Immature natural killer cell (primary cell): Measurements from ENCODE around the gene MPP2. TPM values are rescaled to one million over a fixed set of nuclear protein-coding genes. Genes with fewer than 3 reads are reported as not detected.
A peak's percentile ranks its signal among the peaks of the same experiment; 100 is the strongest.
"Not testable (repeated sequence)": the region's sequence is repeated elsewhere in the genome, so short reads cannot be mapped to it uniquely, and the experiment has no call there.

ENCODE experiments used
- DNase-seq, 3 donors: peaks; one replicate each; pipeline ENCODE4 v3.0.0; 2022; ENCODE audit warnings: mixed read lengths in 1 of 3
- H3K27ac Mint-ChIP-seq, 6 donors: one replicate each; pipeline ENCODE4 v1.8.0; 2020; ENCODE audit warnings: mixed read lengths in 6 of 6, mild to moderate bottlenecking in 5 of 6, inconsistent platforms in 4 of 6, moderate library complexity in 3 of 6
- H3K27me3 Mint-ChIP-seq, 3 donors: one replicate each; pipeline ENCODE4 v1.8.0; 2020 to 2021; ENCODE audit warnings: low read depth in 3 of 3, mild to moderate bottlenecking in 3 of 3, mixed read lengths in 3 of 3, moderate library complexity in 3 of 3, inconsistent platforms in 1 of 3
- H3K36me3 Mint-ChIP-seq, 3 donors: one replicate each; pipeline ENCODE4 v1.8.0; 2020; ENCODE audit warnings: mixed read lengths in 3 of 3, inconsistent platforms in 2 of 3, mild to moderate bottlenecking in 2 of 3
- H3K4me1 Mint-ChIP-seq, 2 donors: one replicate each; pipeline ENCODE4 v1.8.0; 2020; ENCODE audit warnings: inconsistent platforms in 2 of 2, mild to moderate bottlenecking in 2 of 2, mixed read lengths in 2 of 2, moderate library complexity in 1 of 2
- H3K4me3 Mint-ChIP-seq, 5 donors: one replicate each; pipeline ENCODE4 v1.8.0; 2020; ENCODE audit warnings: mild to moderate bottlenecking in 5 of 5, mixed read lengths in 5 of 5, inconsistent platforms in 3 of 5, moderate library complexity in 3 of 5
- H3K9me3 Mint-ChIP-seq, 6 donors: one replicate each; pipeline ENCODE4 v1.8.0; 2020; ENCODE audit warnings: mild to moderate bottlenecking in 6 of 6, mixed read lengths in 6 of 6, inconsistent platforms in 4 of 6, moderate library complexity in 3 of 6
- polyA plus RNA-seq, 3 donors: library from polyadenylated mRNA; unstranded; fragments of 300-500 nt; fragmentation: Illumina TruSeq; gene quantifications; one replicate each; pipeline ENCODE4 v1.2.3, GENCODE V29; 2021

The MPP2 gene
- polyA plus RNA-seq, 3 donors from 2014 or later, result 0.55 TPM; not detected in 2

DNA sequence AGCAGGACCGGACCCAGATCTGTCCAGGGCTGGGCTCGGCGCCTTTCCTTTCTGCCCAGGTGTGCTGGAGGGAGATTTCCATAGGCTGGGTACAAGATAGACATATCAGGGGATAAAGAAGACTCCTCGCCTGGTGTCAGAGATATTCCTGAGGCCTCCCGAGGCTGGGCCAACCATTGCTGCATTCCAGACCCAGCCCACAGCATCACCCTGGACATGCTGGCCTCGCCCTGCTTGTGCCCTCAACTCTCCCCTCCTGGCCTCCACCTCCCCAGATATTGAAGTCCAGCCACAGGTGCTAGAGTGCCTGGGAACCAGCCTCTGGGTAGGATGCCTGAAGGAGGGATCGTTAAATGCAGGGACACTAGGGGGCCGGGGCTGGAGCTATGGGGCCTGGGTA, 58.2 kb downstream of the MPP2 start:
- no peak overlapping the region for H3K27ac Mint-ChIP-seq
- H3K4me1 Mint-ChIP-seq, result peaks cover 0 to 5% of the 10 kb centered on the region in 2 donors
- H3K4me3 Mint-ChIP-seq, result no peak overlapping the region
- DNase-seq, result no peak
- no peaks in the 10 kb centered on the region for H3K36me3 Mint-ChIP-seq
- H3K27me3 Mint-ChIP-seq, result peaks cover 4 to 13% (median 6%) of the 10 kb centered on the region in 3 donors
- no peaks in the 10 kb centered on the region for H3K9me3 Mint-ChIP-seq

DNA sequence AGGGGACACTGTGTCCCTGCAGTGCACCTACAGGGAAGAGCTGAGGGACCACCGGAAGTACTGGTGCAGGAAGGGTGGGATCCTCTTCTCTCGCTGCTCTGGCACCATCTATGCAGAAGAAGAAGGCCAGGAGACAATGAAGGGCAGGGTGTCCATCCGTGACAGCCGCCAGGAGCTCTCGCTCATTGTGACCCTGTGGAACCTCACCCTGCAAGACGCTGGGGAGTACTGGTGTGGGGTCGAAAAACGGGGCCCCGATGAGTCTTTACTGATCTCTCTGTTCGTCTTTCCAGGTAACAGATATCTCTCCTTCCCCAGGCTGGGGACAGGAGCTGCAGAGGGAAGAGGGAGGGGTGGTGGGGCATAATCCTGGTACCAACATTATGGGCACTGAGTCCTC, 58.7 kb downstream of the MPP2 start:
- Mint-ChIP-seq H3K4me3 (no peak overlapping the region), H3K36me3 (no peaks in the 10 kb centered on the region), H3K4me1 (peaks cover 0 to 5% of the 10 kb centered on the region in 2 donors), H3K9me3 (no peaks in the 10 kb centered on the region), H3K27ac (no peak overlapping the region), H3K27me3 (peaks cover 4 to 13% (median 6%) of the 10 kb centered on the region in 3 donors)
- DNase-seq, result no peak

DNA sequence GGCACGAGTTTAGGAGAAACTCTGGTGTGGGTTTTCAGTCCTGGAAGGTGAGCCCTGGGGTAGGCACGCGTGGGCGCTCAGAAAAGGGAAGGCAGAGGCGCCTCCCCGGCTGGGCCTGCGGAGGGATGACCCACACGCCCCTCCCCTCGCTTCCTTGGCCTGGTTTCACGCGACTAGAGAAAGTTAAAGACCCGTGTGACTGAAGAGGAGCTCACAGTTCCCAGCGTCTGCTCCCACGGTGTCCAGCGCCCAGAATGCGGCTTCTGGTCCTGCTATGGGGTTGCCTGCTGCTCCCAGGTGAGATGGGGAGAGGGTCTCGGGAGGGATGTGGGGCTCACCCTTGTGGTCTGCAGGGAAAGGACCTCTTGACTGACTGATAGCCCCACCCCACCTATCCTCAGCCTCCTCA, 60.4 kb downstream of the MPP2 start, which contains the start of gene CD300LG:
Gene CD300LG, plus strand, starts transcription at position 214 of the 409 bp plus-strand sequence. Its CDS starts 41 bp downstream, at position 255.
- H3K36me3 Mint-ChIP-seq, result no peaks in the 10 kb centered on the region
- no peak within 1 kb of the TSS for H3K27ac Mint-ChIP-seq
- DNase-seq, result no peak
- peaks cover 0 to 5% of the 10 kb centered on the region in 2 donors for H3K4me1 Mint-ChIP-seq
- no peaks in the 10 kb centered on the region for H3K9me3 Mint-ChIP-seq
- H3K4me3 Mint-ChIP-seq, result no peak within 1 kb of the TSS
- peaks cover 6 to 13% (median 7%) of the 10 kb centered on the region in 3 donors for H3K27me3 Mint-ChIP-seq

DNA sequence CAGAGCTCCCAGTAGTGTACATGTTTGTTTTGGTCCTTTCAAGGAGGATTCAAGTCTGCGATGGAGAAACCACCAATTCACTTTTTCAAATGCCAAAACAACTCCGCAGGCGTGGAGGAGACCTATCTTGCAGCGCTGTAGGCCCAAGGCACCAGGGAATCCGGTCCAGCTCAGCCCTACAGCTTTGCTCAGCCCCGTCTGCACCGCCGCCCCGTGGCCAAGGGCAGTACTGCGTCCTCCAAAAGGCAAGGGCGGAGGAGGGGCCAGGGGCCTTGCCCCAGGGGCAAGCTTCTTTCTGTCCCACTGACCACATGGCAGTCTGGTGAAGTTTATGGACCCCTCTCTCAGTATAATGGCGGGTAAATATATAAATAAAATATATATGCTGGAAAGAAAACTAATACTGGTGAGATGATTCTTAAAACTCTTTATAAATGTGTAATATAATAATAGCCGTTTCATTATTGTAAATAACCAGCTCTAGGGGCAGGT, 61.1 kb downstream of the MPP2 start:
- no peaks in the 10 kb centered on the region for H3K9me3 Mint-ChIP-seq
- peak; percentile 43 to 55 (median 48) for DNase-seq
- H3K27me3 Mint-ChIP-seq, result peaks cover 5 to 13% (median 6%) of the 10 kb centered on the region in 3 donors
- H3K4me3 Mint-ChIP-seq, result no peak overlapping the region
- H3K4me1 Mint-ChIP-seq, result peaks cover 0 to 5% of the 10 kb centered on the region in 2 donors
- H3K36me3 Mint-ChIP-seq, result no peaks in the 10 kb centered on the region
- no peak overlapping the region for H3K27ac Mint-ChIP-seq

DNA sequence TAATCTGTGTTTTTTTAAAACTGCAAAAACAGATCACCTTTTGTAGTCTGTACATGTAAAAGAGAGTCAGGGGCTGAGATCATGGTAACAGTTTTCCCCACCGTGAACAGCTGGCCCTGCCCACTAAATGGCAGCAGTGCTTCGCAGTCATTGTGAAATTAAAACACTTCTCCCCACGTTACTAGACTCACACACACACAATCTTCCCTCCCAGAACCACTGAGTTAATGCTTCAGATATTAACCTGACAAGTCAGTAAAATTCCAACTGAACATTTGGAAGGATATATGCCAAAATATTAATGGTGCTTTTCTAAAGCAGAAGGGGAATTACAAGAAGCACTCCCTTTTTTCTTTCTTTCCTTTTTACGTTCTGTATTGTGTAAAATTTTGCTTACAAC, 61.6 kb downstream of the MPP2 start:
- no peaks in the 10 kb centered on the region for H3K9me3 Mint-ChIP-seq
- H3K27me3 Mint-ChIP-seq, result peaks cover 5 to 13% (median 6%) of the 10 kb centered on the region in 3 donors
- DNase-seq, result no peak
- H3K36me3 Mint-ChIP-seq, result no peaks in the 10 kb centered on the region
- H3K27ac Mint-ChIP-seq, result no peak overlapping the region
- no peak overlapping the region for H3K4me3 Mint-ChIP-seq
- H3K4me1 Mint-ChIP-seq, result peaks cover 0 to 5% of the 10 kb centered on the region in 2 donors

DNA sequence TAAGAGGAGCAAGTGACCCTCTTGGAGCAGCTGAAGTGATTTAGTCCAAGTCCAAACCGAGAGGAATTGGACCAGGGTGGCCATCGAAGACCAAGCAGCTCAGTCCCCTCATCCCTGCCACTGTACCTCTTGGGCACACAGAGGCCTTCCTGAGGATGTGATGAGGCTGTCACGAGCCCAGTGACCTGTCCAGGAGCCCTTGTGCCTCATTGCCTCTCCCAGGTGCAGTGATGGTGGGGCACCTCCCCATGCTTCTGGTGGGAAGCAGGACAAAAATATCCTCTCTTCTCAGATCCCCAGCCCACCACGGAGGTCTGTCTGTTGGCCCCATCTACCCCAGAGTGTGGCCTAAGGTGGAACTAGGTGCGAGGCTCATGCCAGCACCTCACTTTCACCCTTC, 63.1 kb downstream of the MPP2 start:
- peaks cover 5 to 10% (median 6%) of the 10 kb centered on the region in 3 donors for H3K27me3 Mint-ChIP-seq
- no peak overlapping the region for H3K27ac Mint-ChIP-seq
- no peaks in the 10 kb centered on the region for H3K9me3 Mint-ChIP-seq
- DNase-seq, result no peak
- no peaks in the 10 kb centered on the region for H3K36me3 Mint-ChIP-seq
- H3K4me1 Mint-ChIP-seq, result peaks cover 0 to 5% of the 10 kb centered on the region in 2 donors
- H3K4me3 Mint-ChIP-seq, result no peak overlapping the region

DNA sequence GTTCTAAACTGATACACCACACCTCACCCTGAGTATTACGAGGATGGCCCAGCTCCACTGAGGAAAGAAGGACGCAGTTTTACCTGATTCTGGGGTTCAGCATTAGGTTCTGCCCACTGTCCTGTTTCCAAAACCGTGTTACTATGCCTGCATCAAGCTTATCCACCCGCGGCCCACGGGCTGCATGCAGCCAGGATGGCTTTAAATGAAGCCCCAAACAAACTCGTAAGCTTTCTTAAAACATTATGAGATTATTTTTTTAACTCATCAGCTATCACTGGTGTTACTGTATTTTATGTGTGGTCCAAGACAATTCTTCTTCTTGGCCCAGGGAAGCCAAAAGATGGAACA, 64.4 kb downstream of the MPP2 start:
- H3K4me3 Mint-ChIP-seq, result no peak overlapping the region
- no peaks in the 10 kb centered on the region for H3K9me3 Mint-ChIP-seq
- no peak for DNase-seq
- no peaks in the 10 kb centered on the region for H3K36me3 Mint-ChIP-seq
- peaks cover 2 to 10% (median 2%) of the 10 kb centered on the region in 3 donors for H3K27me3 Mint-ChIP-seq
- no peak overlapping the region for H3K27ac Mint-ChIP-seq
- H3K4me1 Mint-ChIP-seq, result peaks cover 0 to 5% of the 10 kb centered on the region in 2 donors

DNA sequence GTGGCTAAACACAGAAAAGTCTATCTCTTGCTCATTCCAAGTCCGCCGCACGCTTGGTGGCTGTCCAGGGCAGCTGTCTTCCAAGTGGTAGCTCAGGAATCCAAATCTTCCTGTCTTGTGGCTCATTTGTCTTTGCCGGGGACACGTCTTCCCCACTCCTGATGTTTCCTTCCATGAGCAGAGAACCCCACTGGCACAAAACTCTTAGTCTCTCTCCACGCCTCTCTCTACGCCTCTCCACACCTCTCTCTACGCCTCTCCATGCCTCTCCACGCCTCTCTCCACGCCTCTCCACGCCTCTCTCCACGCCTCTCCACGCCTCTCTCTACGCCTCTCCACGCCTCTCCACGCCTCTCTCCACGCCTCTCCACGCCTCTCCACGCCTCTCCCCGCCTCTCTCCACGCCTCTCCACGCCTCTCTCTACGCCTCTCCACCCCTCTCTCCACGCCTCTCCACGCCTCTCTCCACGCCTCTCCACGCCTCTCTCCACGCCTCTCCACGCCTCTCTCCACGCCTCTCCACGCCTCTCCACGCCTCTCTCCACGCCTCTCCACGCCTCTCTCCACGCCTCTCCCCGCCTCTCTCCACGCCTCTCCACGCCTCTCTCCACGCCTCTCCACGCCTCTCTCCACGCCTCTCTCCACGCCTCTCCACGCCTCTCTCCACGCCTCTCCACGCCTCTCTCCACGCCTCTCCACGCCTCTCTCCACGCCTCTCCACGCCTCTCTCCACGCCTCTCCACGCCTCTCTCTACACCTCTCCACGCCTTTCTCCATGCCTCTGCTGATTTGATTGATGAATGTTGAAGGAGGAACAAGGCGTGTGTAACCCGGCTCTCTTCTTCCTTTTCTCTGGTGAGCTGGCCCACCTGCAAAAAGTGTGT, 65.0 kb downstream of the MPP2 start:
- not testable (repeated sequence) for H3K9me3 Mint-ChIP-seq, H3K27me3 Mint-ChIP-seq, H3K4me3 Mint-ChIP-seq, H3K36me3 Mint-ChIP-seq, DNase-seq, H3K4me1 Mint-ChIP-seq, H3K27ac Mint-ChIP-seq

DNA sequence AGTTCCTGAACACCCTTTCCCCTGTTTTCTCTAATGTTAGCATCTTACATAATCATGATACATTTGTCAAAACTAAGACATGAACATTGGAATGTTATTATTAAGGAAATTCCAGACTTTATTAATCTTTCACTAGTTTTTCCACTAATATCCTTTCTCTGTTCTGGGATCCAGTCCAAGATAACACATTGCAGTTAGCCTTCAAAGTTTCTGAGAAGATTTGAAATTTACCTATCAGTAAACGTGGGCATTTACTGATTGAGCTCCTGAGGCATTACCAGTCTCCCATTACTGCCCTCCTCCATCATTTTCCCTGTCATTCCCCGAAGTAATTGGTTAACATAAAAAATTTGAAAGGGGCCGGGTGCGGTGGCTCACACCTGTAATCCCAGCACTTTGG, 66.1 kb downstream of the MPP2 start:
- Mint-ChIP-seq H3K27me3 (peaks cover 4 to 8% (median 5%) of the 10 kb centered on the region in 3 donors), H3K4me3 (no peak overlapping the region), H3K27ac (no peak overlapping the region), H3K9me3 (no peaks in the 10 kb centered on the region), H3K36me3 (no peaks in the 10 kb centered on the region), H3K4me1 (peaks cover 0 to 4% of the 10 kb centered on the region in 2 donors)
- no peak for DNase-seq

DNA sequence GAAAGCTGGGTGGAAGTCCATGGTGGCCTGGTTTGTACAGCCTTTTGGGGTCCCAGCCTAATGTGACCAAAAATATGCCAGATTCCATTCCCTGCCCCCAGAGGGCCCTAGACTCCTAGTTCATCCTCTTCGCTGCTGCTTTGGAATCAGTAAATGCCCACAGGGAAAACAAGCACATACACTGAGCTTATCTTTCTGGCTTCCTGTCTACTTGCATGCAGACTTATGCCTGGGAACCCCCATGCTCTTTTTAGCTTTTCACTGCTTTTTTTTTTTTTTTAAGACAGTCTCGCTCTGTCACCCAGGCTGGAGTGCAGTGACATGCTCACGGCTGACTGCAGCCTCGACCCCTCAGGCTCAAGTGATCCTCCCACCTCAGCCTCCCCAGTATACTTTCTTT, 66.5 kb downstream of the MPP2 start:
- peaks cover 7 to 10% (median 7%) of the 10 kb centered on the region in 3 donors for H3K27me3 Mint-ChIP-seq
- no peak overlapping the region for H3K27ac Mint-ChIP-seq
- no peaks in the 10 kb centered on the region for H3K9me3 Mint-ChIP-seq
- no peak overlapping the region for H3K4me3 Mint-ChIP-seq
- H3K4me1 Mint-ChIP-seq, result no peaks in the 10 kb centered on the region
- H3K36me3 Mint-ChIP-seq, result no peaks in the 10 kb centered on the region
- DNase-seq, result no peak

DNA sequence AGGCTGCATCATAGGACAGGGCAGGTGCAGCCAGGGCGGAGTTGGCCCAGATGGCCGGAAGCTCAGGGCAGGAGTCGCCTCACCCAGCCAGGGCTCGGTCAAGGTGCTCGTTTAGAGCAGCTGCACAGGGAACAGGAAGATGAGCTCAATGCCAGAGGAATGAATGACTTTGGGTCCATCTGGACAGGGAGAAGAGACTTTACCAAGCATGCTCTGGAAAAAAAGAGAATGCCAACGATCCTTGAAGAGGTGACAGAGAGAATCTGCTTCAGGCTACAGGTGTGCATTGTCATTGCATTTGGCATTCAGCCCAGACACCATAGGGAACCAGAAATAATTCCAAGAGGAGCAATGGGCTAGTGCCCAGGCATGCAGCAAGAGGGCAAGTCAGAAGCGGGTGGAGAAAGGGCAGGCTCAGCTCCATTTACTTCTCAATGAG, 67.6 kb downstream of the MPP2 start:
- H3K4me3 Mint-ChIP-seq, result no peak overlapping the region
- H3K4me1 Mint-ChIP-seq, result no peaks in the 10 kb centered on the region
- H3K27me3 Mint-ChIP-seq, result peaks cover 9 to 13% (median 12%) of the 10 kb centered on the region in 3 donors
- H3K27ac Mint-ChIP-seq, result no peak overlapping the region
- no peak for DNase-seq
- H3K36me3 Mint-ChIP-seq, result no peaks in the 10 kb centered on the region
- H3K9me3 Mint-ChIP-seq, result no peaks in the 10 kb centered on the region

DNA sequence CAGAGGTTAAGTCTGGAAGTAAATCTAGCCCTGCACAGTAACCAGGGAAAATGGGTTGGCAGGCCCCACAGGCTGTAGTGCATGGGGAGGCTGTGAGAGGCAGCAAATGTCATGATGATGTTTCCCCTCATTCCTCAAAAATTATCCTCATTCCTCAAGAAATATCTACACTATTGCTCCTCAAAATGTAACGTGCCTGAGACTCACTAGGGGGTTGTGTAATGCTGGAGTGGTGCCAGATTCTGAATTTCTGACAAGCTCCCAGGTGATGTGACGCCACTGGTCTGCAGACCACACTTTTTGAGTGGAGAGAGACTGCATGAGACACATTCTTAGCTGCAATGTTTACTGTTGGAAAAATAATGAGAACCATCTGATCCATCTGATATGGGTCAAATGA, 73.2 kb downstream of the MPP2 start:
- Mint-ChIP-seq H3K36me3 (no peaks in the 10 kb centered on the region), H3K4me3 (peak overlapping the region; percentile 36 to 78 (median 74)), H3K27ac (no peak overlapping the region), H3K9me3 (peaks cover 0 to 2% (median 0%) of the 10 kb centered on the region in 6 donors), H3K27me3 (peaks cover 16 to 26% (median 26%) of the 10 kb centered on the region in 3 donors), H3K4me1 (peaks cover 10 to 11% of the 10 kb centered on the region in 2 donors)
- no peak for DNase-seq

DNA sequence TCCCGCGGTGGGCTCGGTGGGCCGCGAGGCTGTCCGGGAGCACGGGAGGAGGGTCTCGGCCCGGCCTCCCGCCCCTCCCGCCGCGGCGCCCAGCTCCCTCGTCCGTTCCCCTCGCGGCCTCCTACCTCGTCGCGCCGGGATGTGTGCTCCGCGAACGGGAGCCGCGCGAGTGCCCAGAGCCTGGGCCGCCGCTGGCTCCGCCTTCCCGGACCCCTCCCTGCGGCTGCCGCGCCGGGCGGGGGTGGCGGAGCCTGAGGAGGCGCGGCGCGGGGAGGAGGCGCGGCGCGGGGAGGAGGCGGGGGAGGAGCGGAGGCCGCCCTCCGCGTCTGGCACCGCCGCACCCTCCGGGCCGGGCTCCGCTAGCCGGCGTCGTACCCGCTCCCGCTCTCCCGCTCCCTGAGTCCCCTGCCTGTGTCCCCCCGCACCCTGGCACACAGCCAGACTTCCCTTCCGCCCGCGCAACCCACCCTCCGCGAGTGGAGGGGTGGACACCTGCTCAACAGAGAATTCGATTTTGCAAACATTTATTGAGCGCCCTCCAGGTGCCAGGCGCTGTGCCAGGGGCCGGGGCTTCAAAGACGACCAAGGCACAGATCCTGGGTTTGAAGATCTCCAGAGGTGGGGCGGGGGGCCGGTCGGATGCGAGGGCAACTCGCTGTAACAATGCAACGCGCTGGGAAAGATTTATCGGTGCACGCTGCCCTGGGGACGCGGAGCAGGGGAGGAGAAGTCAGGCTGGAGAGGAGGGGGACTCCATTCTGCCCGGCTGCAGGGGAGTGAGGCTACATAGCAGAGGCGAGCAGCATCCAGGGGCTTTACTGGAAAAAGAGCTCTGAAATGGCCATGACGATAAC, 74.1 kb downstream of the MPP2 start, which contains the start of gene MPP3:
Gene MPP3, minus strand, starts transcription at position 171 of the 854 bp plus-strand sequence. CDS start 1,240 bp downstream, outside the sequence.
- DNase-seq, result peak; percentile 29 to 49 (median 32)
- peaks cover 0 to 2% (median 0%) of the 10 kb centered on the region in 6 donors for H3K9me3 Mint-ChIP-seq

More for the DNA sequence above, 74.1 kb downstream of the MPP2 start, which contains the start of gene MPP3:
- Mint-ChIP-seq H3K4me1 (peaks cover 10 to 11% of the 10 kb centered on the region in 2 donors), H3K36me3 (no peaks in the 10 kb centered on the region), H3K27ac (peak within 1 kb of the TSS in 1 of 6 donors; percentile 40), H3K27me3 (peaks cover 16 to 26% (median 26%) of the 10 kb centered on the region in 3 donors), H3K4me3 (peak within 1 kb of the TSS; percentile 74 to 83 (median 78))
